Activated T-helper 9 cell treated with anti-CD3 and anti-CD28 coated beads, Interleukin-2, amount 50 U/mL, for 16 hours (primary cell): Measurements from ENCODE around the gene ZNRF3.
"Not testable (repeated sequence)": the region's sequence is repeated elsewhere in the genome, so short reads cannot be mapped to it uniquely, and the experiment has no call there.

ENCODE experiments used
- DNase-seq: peaks from one replicate; pipeline ENCODE4 v3.0.0-alpha.2; 2020; ENCODE audit warnings: low read depth

The ZNRF3 gene

DNA sequence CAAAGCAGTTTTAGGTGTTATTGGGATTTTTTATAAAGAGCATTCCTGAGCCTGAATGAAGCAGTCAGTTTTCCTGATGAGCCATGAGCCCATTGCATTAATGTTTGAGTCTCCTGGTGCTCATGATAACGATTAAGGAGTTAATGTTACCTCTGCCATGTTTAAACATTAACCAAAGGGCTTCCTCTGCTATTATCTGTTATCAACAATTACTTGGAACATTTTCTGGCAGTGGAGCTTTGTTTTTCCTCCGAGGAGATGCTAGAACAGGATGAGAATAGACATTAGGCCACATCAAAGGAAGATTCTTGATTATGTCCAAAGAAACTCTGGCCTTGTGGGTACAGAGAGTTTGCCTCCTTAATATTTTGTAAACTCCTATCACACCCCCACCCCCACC is 49.9 kb downstream of the ZNRF3 start:
- no peak for DNase-seq

DNA sequence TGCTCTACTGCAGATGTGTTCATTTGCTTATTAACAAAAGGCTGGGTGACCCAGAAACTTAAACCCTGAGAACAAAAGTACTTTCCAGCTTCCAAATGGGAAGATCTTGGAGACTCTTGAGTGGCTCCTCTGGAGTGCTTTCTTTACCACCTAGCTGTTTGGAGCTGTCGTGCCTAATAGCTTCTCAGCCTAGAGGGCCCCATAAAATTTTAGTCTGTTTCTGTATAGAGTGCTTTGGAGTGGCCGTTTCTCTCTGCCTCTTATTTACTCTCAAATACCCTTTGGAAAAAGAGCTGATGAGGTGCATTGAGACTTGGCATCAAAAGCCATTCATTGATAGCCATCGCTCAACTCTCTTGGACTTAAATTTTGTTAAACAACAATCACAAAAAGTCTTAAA is 50.7 kb downstream of the ZNRF3 start:
- no peak for DNase-seq

DNA sequence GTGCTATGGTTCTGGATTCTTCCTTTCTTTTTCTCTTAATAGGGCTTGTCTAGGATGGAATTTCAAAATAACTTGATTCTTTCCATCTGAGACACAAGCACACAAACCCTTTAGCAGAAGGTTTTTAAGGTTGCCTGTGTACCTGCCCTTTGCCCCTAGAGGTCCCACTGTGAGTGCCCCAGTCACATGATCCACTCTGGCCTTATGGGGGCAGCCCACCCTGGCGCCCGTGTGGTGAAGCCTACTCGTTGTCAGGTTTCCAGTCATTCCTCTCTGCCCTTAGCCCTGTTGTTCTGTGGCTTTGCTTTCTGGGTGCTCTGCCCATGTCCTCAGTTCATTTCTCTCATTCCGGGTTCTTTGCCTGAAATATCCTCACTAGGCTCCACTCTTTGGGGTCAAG is 51.8 kb downstream of the ZNRF3 start:
- DNase-seq: no peak

DNA sequence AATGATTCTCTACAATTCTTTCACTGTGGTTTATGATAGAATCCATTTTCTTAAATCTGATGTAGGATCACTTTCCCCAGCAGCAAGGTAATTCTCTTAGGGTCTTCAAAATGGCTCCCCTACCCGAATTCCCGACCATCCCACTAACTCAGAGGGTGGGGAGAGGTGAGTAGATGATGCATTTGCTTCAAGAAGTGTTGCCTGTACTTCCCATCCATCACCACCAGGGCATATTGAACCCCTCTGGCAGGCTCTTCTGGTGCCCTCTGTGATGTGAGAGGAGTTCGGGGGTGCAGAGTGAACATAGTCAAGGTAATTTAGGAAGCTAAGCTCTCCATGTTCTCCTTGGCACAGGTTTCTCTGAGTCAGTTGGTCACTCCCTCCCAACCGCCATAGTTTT is 52.3 kb downstream of the ZNRF3 start:
- DNase-seq: no peak

DNA sequence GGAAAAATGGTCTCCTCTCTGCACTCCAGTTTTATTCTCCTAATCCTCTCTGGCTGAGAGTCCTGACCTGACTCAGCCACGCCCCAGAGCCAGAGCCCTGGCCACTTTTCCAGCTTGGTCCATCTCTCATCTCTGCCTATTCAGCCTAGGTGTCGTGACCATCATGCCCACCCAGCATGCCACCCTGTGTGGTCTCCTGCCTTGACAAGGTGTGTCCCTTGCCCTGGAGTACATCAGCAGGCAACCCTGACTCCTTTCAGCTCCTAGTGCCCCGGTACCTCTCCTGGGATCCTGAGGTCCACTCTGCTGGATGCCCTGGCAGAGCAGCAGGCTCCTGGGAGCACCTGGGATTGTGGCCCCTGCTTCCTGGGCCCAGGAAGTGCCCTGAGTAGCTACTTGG is 52.8 kb downstream of the ZNRF3 start:
- no peak for DNase-seq

DNA sequence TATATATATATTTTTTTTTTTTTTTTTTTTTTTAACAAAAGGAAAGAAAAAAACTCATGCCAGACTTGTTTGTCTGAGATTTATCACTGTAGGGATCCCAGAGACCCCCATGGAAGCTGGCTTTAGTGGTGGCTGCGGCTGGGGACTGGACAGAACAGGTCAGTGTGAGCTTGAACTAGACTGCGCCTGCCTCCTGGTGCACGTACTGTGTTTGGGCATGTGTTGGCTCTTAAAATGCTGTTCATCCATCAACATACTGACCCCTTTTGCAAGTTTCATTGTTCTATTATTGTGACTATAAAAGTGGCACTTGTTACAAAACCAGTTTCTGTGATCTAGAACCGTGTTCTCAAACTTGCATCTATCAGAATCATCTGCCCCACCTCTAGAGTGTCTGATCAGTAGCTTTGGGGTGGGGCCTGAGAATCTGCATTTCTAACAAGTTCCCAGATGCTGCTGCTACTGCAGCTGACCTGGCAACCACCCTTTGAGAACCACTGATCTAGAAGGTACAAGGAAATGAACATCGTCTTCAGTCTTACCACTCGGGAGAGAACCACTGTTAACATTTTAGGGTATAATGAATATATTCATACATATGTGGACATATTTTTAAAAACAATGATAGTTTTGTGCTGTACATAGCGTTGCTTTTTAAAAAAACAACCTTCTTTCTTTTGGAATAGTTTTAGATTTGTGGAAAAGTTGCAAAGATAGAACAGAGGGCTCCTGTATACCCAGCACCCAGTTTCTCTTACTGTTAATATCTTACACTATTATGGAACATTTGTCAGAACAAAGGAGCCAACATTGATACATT is 54.0 kb downstream of the ZNRF3 start:
- DNase-seq: no peak

DNA sequence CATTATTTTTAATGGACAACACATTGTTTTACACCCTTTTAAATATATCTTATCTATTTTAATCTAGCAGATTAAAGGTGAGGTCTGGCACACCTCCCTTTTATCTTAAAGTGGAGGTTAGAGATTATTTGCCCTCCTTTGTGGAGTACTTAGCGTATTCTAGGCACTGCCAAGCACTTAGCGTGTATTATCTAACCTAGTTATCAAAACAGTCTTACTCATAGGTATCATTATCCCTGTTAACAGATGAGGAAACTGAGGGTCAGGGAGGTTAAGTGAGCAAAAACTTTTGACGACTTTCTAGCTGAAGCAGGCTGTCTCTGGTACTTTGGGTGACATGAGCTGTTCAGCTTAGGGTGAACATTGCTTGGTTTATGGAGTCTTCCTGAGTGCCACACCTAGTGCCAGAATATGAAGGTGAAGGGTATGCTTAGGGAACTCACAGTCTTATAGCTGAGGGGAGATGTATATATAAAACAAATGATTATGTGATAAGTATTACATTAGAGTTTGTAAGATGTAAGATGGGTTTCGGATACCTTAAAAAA is 55.0 kb downstream of the ZNRF3 start:
- DNase-seq: no peak

DNA sequence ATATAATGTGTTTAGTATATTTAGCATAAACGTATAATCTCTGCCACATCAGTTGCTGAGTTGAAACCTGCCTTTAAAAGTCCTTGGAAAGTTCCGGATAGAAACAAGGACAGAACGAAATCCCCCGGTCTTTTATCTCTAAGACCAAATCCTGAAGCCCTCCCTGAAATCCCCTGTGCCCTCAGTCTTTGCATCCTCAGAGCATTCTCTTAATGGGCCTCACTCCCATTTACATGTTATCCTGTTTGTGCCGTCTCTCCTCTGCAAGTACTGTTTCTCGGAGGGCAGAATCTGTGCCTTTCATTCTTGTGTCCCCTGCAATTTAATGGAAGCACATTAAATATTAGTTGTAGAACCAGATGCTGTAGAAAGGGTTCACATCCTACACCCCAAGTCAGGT is 56.0 kb downstream of the ZNRF3 start:
- DNase-seq: no peak

DNA sequence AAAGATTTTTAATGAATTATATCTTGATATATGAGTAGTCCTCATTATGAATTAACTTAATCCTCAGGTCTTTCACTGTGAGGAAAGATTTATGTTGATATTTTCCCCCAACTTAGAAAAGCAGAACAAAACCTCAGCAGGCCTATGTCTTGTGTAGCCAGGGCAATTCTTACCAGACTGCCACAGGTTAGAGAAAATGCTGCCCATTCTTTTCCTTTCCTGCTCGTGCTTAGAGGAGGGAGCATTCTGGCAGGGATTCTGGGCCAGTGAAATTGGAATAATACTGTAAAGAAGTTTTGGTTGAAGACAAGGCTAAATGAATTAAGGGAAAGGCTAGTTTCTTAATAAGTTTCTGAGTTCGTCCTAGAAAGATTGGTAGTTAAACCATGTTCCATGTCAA is 56.6 kb downstream of the ZNRF3 start:
- DNase-seq: no peak

DNA sequence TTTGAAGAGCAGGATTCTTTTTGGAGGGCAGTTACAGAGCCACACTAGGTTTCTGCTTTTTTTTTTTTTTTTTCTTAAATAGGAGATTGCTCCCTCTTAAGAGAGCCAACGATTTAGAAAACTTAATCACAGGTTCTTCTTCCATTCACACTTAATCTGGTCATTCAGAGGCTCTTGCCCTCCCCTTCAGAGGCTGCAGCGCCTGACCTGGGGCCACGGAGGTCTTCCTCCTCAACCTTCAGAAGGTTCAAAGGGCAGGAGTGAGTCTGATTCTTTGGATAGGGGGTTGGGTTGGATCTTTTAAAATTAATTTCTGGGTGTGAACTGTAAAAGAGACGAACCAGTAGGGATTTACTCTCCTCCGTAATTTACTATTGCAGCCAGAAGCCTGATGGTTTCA is 57.1 kb downstream of the ZNRF3 start:
- no peak for DNase-seq

DNA sequence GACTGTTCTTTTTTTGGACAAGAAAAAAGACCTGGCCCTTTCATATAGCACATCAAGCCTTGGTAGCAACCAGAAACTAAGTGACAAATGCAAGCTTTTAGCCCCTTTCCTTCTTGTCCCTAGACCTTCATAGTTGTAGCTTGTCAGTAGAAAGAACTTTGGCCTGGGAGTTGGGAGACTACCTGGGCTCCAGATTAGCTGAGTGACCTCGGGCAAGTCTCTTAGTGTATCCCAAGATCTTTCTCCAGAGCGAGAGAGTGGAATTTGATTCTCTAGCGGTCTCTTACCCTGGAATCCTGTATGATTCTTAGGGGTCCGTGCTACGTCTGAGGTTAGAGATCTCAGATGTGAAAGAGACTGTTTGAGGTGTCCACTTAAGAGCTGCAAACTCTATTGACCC is 59.0 kb downstream of the ZNRF3 start:
- DNase-seq: no peak

DNA sequence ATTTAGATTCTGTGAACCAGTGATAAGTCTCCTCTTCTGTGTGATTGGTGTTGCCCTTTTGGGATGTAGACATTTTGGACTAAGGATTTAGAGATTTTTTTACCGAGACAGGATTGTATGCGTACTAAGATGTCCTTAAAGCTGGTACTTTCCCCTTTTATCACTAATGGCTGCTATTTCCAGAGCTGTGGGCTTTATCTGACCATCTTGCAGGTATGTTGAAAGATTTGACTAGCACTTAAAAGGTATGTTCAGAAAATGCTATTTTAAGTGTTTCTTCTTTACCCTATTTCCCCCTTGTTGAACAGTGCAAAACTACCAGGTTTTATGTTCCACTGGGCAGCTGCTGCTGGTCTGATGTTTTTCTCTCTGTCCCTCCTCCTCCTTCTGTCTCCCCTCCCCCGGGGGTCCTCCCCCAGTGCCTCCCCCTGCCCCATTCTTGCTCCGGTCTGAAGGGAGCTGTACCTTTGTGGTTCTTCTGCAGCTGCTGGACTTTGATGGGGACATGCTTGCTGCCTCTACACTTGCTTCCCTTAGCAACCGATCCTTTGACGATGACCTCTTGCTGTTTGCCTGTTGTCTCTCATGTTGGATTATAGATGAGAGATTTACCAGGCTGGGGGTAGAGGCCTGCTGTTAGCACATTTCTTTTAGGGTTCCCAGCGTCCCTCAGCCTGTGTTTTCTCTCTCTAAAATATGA is 59.6 kb downstream of the ZNRF3 start:
- no peak for DNase-seq

DNA sequence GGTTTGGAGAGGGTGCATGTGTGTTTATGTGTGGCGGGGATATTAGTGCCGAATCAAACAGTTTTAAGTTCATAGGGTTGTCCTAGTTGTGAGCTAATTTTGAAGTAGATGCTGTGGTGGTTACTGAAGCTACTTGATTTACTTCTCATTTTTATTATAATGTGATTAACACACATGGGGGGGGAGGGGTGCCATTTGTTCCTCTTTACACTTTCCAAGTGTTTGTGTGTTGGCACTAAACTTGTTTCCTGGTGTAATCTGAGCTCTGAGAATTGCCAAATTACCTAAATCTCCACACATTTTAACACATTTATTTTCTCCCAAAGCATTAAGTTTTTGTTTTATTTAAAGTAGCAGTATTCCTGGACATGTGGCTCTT is 60.1 kb downstream of the ZNRF3 start:
- no peak for DNase-seq

DNA sequence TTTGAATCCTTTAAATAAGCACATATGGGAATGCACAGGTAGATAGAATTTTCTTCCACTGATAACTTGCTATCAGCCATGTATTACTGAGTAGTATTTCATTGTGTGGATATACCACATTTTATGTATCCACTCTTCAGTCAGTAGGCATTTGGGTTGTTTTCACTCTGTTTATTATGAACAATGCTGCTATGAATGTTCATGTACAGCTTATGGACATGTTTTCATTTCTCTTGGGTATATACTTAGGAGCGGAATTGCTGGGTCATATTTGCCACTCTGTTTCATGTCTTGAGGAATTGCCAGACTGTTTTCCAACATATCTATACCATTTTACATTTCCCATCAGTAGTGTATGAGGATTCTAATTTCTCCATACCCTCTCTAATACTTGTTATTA is 63.8 kb downstream of the ZNRF3 start:
- no peak for DNase-seq

DNA sequence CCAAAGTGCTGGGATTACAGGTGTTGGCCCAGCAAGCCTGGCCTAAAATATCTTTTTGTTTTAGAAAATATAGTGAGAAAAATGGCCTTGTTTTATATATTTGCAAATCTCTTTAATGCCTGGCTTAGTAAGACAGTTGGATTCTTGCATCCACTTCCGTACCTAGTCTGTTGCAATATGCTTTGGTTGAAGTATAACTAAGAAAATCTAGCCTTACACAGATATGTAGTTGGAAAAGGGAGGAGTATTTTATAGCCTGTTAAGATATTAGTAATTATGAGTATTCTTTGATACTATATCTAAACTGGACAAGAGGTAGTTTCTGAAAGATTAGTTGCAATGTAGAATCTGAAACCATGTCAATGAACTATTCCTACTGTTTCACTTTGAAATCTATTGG is 65.1 kb downstream of the ZNRF3 start:
- no peak for DNase-seq

DNA sequence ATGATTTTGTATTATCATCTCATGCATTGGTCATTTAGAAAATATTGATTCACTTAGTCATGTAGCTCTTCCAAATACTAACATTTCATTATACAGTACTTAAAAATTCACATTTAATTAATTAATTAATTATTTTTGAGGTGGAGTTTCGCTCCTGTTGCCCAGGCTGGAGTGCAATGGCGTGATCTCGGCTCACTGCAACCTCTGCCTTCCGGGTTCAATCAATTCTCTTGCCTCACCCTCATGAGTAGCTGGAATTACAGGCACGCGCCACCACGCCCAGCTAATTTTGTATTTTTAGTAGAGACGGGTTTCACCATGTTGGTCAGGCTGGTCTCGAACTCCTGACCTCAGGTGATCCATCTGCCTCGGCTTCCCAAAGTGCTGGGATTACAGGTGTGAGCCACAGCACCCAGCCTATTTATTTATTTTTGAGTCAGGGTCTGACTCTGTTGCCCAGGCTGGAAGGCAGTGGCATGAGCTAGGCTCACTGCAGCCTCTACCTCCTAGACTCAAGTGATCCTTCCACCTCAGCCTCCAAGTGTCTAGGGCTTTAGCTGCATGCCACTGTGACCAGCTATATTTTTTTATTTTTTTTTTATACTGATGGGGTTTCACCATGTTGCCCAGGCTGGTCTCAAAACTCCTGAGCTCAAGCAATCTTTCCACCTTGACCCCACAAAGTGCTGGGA is 65.6 kb downstream of the ZNRF3 start:
- not testable (repeated sequence) for DNase-seq

DNA sequence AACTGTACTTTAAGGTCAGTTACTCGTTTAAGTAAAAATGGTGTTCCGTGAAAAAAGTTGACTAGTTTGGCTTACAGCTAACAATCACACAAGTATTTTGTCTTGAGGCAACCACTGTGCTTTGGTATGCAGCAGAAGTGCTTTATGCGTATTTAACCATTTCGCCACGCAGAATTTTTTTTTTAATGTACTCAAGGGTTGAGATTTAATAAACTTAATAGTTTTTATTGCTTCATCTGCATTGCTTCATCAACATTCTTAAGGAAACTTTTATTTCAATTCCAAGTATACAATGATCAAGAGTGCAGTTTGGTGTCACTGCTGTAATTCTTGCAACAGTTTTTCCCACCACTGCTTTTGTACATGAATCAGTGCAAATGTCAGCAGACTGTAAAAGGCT is 66.4 kb downstream of the ZNRF3 start:
- DNase-seq: no peak

DNA sequence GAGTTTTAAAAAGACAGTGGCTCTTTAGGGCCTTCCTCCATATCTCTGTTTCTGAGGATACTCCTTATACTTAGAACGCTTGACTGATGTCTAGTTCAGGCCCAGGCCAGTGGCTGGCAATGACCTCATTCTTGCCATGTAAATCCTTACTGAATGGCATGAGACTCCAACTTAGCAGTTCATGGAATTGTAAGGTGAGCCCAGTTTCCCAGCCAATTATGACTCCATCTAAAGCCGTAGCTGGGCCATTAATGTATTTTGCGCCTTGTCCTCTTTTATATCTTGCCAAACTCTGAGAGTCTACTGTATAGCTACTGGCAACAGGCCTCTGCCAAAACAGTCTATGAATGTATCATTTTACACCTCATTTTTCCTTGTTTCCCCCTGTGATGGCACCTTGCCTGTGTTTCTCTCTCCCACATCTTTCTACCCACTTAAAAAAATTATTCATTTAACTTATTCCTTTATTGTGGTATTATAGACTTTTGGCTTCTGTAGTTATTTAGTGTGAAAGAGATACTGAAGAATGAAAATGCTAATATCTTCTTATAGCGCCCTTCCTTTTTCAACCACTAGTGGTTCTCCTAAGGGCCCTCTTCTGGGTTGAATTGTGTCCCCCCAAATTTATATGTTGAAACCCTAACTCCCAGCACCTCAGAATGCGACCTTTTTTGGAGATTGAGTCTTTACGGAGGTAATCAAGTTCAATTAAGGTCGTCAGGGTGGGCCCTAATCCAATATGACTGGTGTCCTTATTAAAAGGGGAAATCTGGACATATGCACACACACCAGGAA is 67.4 kb downstream of the ZNRF3 start:
- DNase-seq: no peak

DNA sequence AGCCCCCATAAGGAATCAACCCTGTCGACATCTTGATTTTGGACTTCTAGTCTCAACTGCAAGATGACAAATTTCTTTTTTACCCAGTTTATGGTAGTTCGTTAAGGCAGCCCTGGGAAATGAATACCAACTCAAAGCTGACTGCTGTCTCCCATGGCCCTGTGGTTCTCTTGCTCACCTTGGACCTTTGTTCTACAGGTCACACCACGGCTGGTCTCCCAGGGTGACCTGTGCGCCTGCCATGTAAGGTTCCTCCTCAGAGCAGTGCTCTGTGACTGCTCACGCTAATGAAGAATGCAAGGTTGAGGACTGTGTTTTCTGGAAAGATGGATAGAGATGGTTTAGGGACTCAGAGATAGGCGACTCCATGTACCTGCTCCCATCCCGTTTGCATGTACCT is 68.2 kb downstream of the ZNRF3 start:
- DNase-seq: no peak

DNA sequence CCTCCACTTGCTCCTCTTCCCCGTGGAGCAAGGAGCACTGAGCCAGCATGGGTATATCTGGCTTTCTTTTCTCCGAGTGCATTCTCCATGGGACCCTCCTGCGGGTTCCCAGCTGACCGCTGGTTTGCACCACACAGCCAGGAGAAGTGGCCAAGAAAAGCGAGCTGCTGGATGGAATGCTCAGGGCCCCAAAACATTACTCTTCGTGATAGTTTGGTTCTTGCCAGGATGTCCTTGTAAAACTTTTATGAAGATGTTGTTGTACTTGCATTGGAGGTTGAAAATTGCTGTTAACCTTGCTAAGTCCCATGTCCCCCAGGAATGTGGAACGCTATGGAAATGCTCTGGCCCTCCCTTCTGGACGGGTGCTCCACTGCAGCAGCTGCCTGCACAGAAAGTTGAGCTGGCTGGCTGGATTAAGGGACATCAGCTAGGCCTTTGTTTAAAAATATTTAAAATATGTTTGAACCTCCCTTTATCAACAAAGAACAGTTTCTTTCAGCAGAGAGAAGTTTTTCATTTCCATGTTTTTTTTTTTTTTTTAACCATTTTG is 68.7 kb downstream of the ZNRF3 start:
- DNase-seq: no peak

DNA sequence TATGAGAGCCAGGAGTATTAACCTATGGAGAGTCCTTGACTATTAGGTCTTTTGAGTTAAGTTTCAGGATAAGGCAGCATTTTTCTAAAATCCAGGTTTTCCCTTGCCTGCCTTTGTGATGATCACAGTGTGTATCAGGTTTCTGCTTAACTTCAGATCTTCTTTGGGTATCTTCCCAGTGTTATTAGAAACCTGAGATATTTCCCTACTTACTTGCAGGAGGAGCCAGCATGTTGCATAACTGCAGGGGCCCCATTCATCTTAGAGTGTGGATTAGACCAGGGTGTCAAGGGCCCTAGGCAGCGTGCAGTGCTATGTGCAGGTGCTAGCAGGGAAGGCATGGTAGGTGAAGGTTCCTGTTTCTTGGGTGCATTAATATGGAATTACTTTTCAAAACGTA is 69.5 kb downstream of the ZNRF3 start:
- no peak for DNase-seq

DNA sequence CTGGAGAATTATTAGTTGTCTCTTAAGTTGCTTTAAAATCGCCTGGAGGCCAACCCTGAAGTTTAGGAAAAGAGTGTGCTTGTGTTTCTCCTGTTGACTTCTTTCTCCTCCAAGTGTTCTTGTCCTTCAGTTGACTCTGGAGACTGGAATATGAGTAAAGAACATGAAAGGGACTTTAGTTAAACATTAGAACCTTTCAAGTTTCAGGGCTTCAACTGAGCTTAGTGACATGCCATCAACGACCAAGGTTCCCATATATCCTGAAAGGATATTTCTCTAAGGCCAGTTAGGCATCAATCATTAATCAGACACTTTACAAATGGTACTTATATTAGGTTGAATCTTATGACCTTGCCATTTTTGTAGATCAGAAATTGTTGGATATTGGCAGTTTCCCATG is 70.0 kb downstream of the ZNRF3 start:
- no peak for DNase-seq
